ENCODE results near the gene LYPD1.

DNA sequence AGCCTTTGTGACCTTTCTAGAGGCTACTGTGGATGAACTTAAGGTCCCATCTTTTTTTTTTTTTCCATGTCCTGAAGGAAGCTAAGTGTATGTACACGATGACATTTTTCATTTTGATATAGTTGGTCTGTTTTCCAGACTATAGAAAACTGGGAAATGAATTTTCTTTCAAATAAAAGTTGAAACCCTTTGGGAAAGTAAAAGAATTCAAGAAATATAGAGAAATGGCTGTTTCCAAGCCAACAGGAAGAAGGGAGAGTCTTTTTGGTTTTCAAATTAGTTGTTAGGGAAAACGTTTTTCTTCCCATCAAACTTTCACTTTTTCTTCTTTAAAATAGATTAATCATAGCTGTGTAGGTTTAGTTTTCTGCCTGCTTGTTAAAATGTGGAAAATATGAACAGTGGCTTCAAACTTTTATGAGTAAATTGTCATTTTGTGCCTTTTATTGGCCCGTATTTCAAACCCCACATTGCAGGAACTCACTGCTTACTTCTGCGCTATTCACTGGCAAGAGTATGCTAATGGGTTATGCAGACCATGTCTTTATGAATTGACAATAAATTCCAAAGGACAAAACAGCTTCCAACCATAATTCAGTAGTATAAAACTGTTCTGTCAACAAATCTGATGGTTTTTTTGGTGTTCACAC is 27.7 kb upstream of the LYPD1 start:
- TF ChIP-seq, protein P1, sequence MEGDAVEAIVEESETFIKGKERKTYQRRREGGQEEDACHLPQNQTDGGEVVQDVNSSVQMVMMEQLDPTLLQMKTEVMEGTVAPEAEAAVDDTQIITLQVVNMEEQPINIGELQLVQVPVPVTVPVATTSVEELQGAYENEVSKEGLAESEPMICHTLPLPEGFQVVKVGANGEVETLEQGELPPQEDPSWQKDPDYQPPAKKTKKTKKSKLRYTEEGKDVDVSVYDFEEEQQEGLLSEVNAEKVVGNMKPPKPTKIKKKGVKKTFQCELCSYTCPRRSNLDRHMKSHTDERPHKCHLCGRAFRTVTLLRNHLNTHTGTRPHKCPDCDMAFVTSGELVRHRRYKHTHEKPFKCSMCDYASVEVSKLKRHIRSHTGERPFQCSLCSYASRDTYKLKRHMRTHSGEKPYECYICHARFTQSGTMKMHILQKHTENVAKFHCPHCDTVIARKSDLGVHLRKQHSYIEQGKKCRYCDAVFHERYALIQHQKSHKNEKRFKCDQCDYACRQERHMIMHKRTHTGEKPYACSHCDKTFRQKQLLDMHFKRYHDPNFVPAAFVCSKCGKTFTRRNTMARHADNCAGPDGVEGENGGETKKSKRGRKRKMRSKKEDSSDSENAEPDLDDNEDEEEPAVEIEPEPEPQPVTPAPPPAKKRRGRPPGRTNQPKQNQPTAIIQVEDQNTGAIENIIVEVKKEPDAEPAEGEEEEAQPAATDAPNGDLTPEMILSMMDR (IDR thresholded peaks at IDR 0.05): no peak
- TF ChIP-seq POLR2A (IDR thresholded peaks at IDR 0.05): no peak
